Body of pancreas (tissue), 4 donors: Measurements from ENCODE around the gene DIP2B.

Experiments used
- POLR2A ChIP-seq, 3 donors: fragments of 450-650 bp; IDR thresholded peaks; one replicate each; pipeline ENCODE4 v1.6.1; 2016; ENCODE audit warnings: antibody characterized with exemption in 3 of 3, mild to moderate bottlenecking in 2 of 3
- TF ChIP-seq, protein P1 (sequence below), 7 experiments: fragments of 450-650 bp in 4 of 7; fragments of 200-600 bp in 3 of 7; sonication (generic) in 3 of 7; IDR thresholded peaks; one replicate each; pipeline ENCODE4 v1.5.1; 2016 to 2019; ENCODE audit warnings: antibody characterized with exemption in 7 of 7

DNA sequence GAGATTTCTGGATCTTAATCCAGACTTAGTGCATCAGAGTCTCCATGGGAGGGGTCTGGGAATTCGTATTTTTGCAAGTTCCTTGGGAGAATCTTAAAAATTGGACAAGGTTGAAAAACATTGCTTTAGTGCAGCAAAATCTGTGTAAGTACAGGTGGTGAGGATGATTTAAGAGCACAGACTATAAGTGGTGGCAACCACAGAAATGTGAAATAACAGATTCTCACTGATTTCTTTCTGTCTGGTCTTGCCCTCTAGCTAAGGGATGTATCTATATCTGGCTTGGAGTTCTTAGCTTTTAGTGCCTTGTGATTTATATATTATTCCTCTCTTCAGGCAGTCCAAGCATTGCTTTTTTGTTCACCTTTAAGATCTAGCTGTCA is 116.2 kb downstream of the DIP2B start:
- TF ChIP-seq, protein P1, sequence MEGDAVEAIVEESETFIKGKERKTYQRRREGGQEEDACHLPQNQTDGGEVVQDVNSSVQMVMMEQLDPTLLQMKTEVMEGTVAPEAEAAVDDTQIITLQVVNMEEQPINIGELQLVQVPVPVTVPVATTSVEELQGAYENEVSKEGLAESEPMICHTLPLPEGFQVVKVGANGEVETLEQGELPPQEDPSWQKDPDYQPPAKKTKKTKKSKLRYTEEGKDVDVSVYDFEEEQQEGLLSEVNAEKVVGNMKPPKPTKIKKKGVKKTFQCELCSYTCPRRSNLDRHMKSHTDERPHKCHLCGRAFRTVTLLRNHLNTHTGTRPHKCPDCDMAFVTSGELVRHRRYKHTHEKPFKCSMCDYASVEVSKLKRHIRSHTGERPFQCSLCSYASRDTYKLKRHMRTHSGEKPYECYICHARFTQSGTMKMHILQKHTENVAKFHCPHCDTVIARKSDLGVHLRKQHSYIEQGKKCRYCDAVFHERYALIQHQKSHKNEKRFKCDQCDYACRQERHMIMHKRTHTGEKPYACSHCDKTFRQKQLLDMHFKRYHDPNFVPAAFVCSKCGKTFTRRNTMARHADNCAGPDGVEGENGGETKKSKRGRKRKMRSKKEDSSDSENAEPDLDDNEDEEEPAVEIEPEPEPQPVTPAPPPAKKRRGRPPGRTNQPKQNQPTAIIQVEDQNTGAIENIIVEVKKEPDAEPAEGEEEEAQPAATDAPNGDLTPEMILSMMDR (IDR thresholded peaks at IDR 0.05) = no peak
- TF ChIP-seq POLR2A (IDR thresholded peaks at IDR 0.05) = no peak
